ENCODE measurements around the gene FKBP1C.
"Not testable (repeated sequence)": the region's sequence is repeated elsewhere in the genome, so short reads cannot be mapped to it uniquely, and the experiment has no call there.

Gene FKBP1C

DNA sequence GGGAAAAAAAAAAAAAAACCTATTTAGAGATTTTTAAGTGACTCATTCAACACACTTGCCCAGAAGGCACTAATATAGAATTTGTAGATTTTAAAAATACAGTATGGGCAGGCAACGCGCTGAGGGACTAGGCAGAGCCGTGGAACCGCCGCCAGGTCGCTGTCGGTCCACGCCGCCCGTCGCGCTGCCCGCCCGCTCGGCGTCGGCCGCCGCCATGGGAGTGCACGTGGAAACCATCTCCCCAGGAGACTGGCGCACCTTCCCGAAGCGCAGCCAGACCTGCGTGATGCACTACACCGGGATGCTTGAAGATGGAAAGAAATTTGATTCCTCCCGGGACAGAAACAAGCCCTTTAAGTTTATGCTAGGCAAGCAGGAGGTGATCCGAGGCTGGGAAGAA lies at the start of gene FKBP1C:
Gene FKBP1C (plus strand): TSS at position 127 of the 400 bp plus-strand sequence.
- DNase-seq (ENCODE audit: low read depth, low spot score); H3K36me3 ChIP-seq (ENCODE audit: insufficient read depth, low read length); H3K27ac ChIP-seq; H3K9ac ChIP-seq (ENCODE audit: insufficient read length); H3K9me3 ChIP-seq (ENCODE audit: low read depth, low read length); H3K4me3 ChIP-seq: not testable (repeated sequence)

- not testable (repeated sequence) for H3K9me3 ChIP-seq (ENCODE audit: low read depth, low read length); H3K36me3 ChIP-seq (ENCODE audit: insufficient read depth, low read length); H3K4me3 ChIP-seq; H3K27ac ChIP-seq; DNase-seq (ENCODE audit: low read depth, low spot score); H3K9ac ChIP-seq (ENCODE audit: insufficient read length)
Observed at GRCh38 chr6:63164047-63164803, 47.0 kb upstream of the FKBP1C start.

DNA sequence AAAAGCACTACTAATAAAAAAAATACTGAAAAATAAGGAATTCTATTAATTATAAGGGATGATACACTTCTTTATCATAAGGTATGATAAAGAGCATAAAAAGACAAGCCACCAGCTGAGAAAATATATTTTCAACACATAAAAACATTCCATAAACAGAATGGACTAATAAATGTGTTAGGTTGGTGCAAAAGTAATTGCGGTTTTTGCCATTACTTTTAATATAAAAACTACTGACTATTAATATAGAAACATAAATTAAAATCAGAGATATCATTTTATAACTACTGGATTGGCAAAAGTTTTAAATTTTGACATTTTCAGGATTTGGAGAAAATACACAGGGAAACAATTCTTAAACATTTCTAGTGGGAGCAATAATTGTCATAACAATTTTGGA lies 37.1 kb upstream of the FKBP1C start:
- Histone ChIP-seq H3K36me3 (ENCODE audit: insufficient read depth, low read length) (no peaks in the 10 kb centered on the region), H3K9ac (ENCODE audit: insufficient read length) (no peak overlapping the region), H3K27ac (no peak overlapping the region), H3K9me3 (ENCODE audit: low read depth, low read length) (no peaks in the 10 kb centered on the region), H3K4me3 (no peak overlapping the region)
- no peak for DNase-seq (ENCODE audit: low read depth, low spot score)
- TF ChIP-seq EZH2 (IDR thresholded peaks at IDR 0.05): no peak
- no peak for TF ChIP-seq FOXP2 (optimal IDR thresholded peaks at IDR 0.05; ENCODE audit: control extremely low read depth, extremely low read length, insufficient read depth)
- no peak for TF ChIP-seq POLR2AphosphoS5 (IDR thresholded peaks at IDR 0.05; ENCODE audit: borderline replicate concordance, low read depth, low read length)

GRCh38 chr6:63176181-63176580 lies 35.1 kb upstream of the FKBP1C start:
- no peaks in the 10 kb centered on the region for H3K9me3 ChIP-seq (ENCODE audit: low read depth, low read length)
- no peak for DNase-seq (ENCODE audit: low read depth, low spot score)
- H3K36me3 ChIP-seq (ENCODE audit: insufficient read depth, low read length): no peaks in the 10 kb centered on the region
- TF ChIP-seq FOXP2 (optimal IDR thresholded peaks at IDR 0.05; ENCODE audit: control extremely low read depth, extremely low read length, insufficient read depth) (no peak), POLR2AphosphoS5 (IDR thresholded peaks at IDR 0.05; ENCODE audit: borderline replicate concordance, low read depth, low read length) (no peak), EZH2 (IDR thresholded peaks at IDR 0.05) (no peak)
- H3K9ac ChIP-seq (ENCODE audit: insufficient read length): no peak overlapping the region
- no peak overlapping the region for H3K27ac ChIP-seq
- H3K4me3 ChIP-seq: no peak overlapping the region

DNA sequence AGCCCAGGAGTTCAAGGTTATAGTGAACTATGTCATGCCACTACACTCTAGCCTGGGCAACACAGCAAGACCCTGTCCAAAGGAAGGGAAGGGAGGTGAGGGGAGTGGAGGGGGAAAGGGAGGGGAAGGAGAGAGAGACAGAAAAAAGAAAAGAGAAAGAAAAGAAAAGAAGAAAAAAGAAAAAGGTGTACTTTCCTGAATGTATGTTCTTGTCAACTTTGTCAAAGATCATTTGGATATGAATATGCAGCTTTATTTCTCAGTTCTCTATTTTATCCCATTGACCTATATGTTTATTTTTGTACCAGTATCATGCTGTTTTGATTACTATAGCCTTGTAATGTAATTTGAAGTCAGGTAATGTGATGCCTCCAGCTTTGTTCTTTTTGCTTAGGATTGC lies 30.9 kb upstream of the FKBP1C start:
- Histone ChIP-seq H3K9ac (ENCODE audit: insufficient read length) (no peak overlapping the region), H3K9me3 (ENCODE audit: low read depth, low read length) (no peaks in the 10 kb centered on the region), H3K36me3 (ENCODE audit: insufficient read depth, low read length) (no peaks in the 10 kb centered on the region), H3K4me3 (no peak overlapping the region), H3K27ac (no peak overlapping the region)
- TF ChIP-seq POLR2AphosphoS5 (IDR thresholded peaks at IDR 0.05; ENCODE audit: borderline replicate concordance, low read depth, low read length) (no peak), EZH2 (IDR thresholded peaks at IDR 0.05) (no peak), FOXP2 (optimal IDR thresholded peaks at IDR 0.05; ENCODE audit: control extremely low read depth, extremely low read length, insufficient read depth) (no peak)
- no peak for DNase-seq (ENCODE audit: low read depth, low spot score)

GRCh38 chr6:63186970-63187369 lies 24.3 kb upstream of the FKBP1C start:
- no peak overlapping the region for H3K9ac ChIP-seq (ENCODE audit: insufficient read length)
- no peak for TF ChIP-seq FOXP2 (optimal IDR thresholded peaks at IDR 0.05; ENCODE audit: control extremely low read depth, extremely low read length, insufficient read depth)
- TF ChIP-seq POLR2AphosphoS5 (IDR thresholded peaks at IDR 0.05; ENCODE audit: borderline replicate concordance, low read depth, low read length): no peak
- no peak for TF ChIP-seq EZH2 (IDR thresholded peaks at IDR 0.05)
- H3K27ac ChIP-seq: no peak overlapping the region
- DNase-seq (ENCODE audit: low read depth, low spot score): no peak
- no peaks in the 10 kb centered on the region for H3K36me3 ChIP-seq (ENCODE audit: insufficient read depth, low read length)
- H3K9me3 ChIP-seq (ENCODE audit: low read depth, low read length): no peaks in the 10 kb centered on the region
- no peak overlapping the region for H3K4me3 ChIP-seq

GRCh38 chr6:63188828-63189227 lies 22.4 kb upstream of the FKBP1C start:
- H3K27ac ChIP-seq: no peak overlapping the region
- no peak overlapping the region for H3K4me3 ChIP-seq
- no peaks in the 10 kb centered on the region for H3K9me3 ChIP-seq (ENCODE audit: low read depth, low read length)
- H3K9ac ChIP-seq (ENCODE audit: insufficient read length): no peak overlapping the region
- no peaks in the 10 kb centered on the region for H3K36me3 ChIP-seq (ENCODE audit: insufficient read depth, low read length)
- TF ChIP-seq POLR2AphosphoS5 (IDR thresholded peaks at IDR 0.05; ENCODE audit: borderline replicate concordance, low read depth, low read length) (no peak), FOXP2 (optimal IDR thresholded peaks at IDR 0.05; ENCODE audit: control extremely low read depth, extremely low read length, insufficient read depth) (no peak), EZH2 (IDR thresholded peaks at IDR 0.05) (no peak)
- no peak for DNase-seq (ENCODE audit: low read depth, low spot score)

GRCh38 chr6:63193324-63193723 lies 17.9 kb upstream of the FKBP1C start:
- no peak for TF ChIP-seq POLR2AphosphoS5 (IDR thresholded peaks at IDR 0.05; ENCODE audit: borderline replicate concordance, low read depth, low read length)
- no peak for TF ChIP-seq EZH2 (IDR thresholded peaks at IDR 0.05)
- no peak for TF ChIP-seq FOXP2 (optimal IDR thresholded peaks at IDR 0.05; ENCODE audit: control extremely low read depth, extremely low read length, insufficient read depth)
- Histone ChIP-seq H3K9ac (ENCODE audit: insufficient read length) (no peak overlapping the region), H3K27ac (no peak overlapping the region), H3K36me3 (ENCODE audit: insufficient read depth, low read length) (no peaks in the 10 kb centered on the region), H3K4me3 (no peak overlapping the region), H3K9me3 (ENCODE audit: low read depth, low read length) (no peaks in the 10 kb centered on the region)
- no peak for DNase-seq (ENCODE audit: low read depth, low spot score)

- TF ChIP-seq POLR2AphosphoS5 (IDR thresholded peaks at IDR 0.05; ENCODE audit: borderline replicate concordance, low read depth, low read length) (no peak), EZH2 (IDR thresholded peaks at IDR 0.05) (no peak), FOXP2 (optimal IDR thresholded peaks at IDR 0.05; ENCODE audit: control extremely low read depth, extremely low read length, insufficient read depth) (no peak)
- Histone ChIP-seq H3K9me3 (ENCODE audit: low read depth, low read length) (no peaks in the 10 kb centered on the region), H3K27ac (no peak overlapping the region), H3K36me3 (ENCODE audit: insufficient read depth, low read length) (no peaks in the 10 kb centered on the region), H3K9ac (ENCODE audit: insufficient read length) (no peak overlapping the region), H3K4me3 (no peak overlapping the region)
- no peak for DNase-seq (ENCODE audit: low read depth, low spot score)
Observed at GRCh38 chr6:63197741-63198140, 13.5 kb upstream of the FKBP1C start.
